ENCODE results near the gene FAM83E. TPM values are rescaled to one million over a fixed set of nuclear protein-coding genes. Genes with fewer than 3 reads are reported as not detected.
"Not testable (repeated sequence)": the region's sequence is repeated elsewhere in the genome, so short reads cannot be mapped to it uniquely, and the experiment has no call there.

Gene FAM83E
- total RNA-seq, 4 donors from 2014 or later, result 1.8 TPM; not detected in 2

DNA sequence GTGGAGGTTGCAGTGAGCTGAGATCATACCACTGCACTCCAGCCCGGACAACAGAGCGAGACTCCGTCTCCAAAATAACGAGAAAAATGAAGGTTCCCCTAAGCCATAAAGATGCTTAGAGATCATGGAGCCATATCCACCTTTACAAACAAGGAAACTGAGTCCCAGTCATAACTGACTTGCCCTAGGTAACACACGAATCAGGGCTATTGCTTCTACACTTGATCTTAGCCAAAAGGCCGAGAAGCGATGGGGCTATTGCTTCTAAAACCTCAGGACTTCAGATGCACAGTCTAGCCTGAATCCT is 19.1 kb upstream of the FAM83E start:
- peak overlapping the region; percentile 12 to 23 for H3K4me3 ChIP-seq
- TF ChIP-seq CTCF (IDR thresholded peaks at IDR 0.05) (no peak), POLR2A (IDR thresholded peaks at IDR 0.05) (no peak)
- H3K27me3 ChIP-seq, result no peaks in the 10 kb centered on the region
- H3K36me3 ChIP-seq, result no peaks in the 10 kb centered on the region
- H3K27ac ChIP-seq, result peak overlapping the region; percentile 96 to 99
- no peaks in the 10 kb centered on the region for H3K9me3 ChIP-seq
- intact Hi-C loops (cut with DNase I; ENCODE audit: low total_unique reads), result no loop called here
- peaks cover 18 to 20% of the 10 kb centered on the region in 2 donors for H3K4me1 ChIP-seq
- no peak for DNase-seq

- Histone ChIP-seq H3K27ac (peak overlapping the region; percentile 96 to 99), H3K27me3 (no peaks in the 10 kb centered on the region), H3K36me3 (no peaks in the 10 kb centered on the region), H3K4me3 (peak overlapping the region; percentile 12 to 23), H3K9me3 (no peaks in the 10 kb centered on the region), H3K4me1 (peaks cover 12 to 20% of the 10 kb centered on the region in 2 donors)
- intact Hi-C loops (cut with DNase I; ENCODE audit: low total_unique reads), result no loop called here
- no peak for TF ChIP-seq CTCF (IDR thresholded peaks at IDR 0.05)
- no peak for TF ChIP-seq POLR2A (IDR thresholded peaks at IDR 0.05)
- DNase-seq, result peak in 1 of 2 donors; percentile 55
These were observed 18.5 kb upstream of the FAM83E start for GRCh38 chr19:48633148-48634035.

GRCh38 chr19:48632692-48633147 is 17.8 kb upstream of the FAM83E start:
- no peak for DNase-seq
- Histone ChIP-seq H3K27me3 (no peaks in the 10 kb centered on the region), H3K36me3 (no peaks in the 10 kb centered on the region), H3K4me1 (peaks cover 11 to 20% of the 10 kb centered on the region in 2 donors), H3K9me3 (no peaks in the 10 kb centered on the region), H3K4me3 (no peak overlapping the region), H3K27ac (peak overlapping the region in 1 of 2 donors; percentile 99)
- intact Hi-C loops (cut with DNase I; ENCODE audit: low total_unique reads), result no loop called here
- TF ChIP-seq CTCF (IDR thresholded peaks at IDR 0.05), result no peak
- no peak for TF ChIP-seq POLR2A (IDR thresholded peaks at IDR 0.05)

DNA sequence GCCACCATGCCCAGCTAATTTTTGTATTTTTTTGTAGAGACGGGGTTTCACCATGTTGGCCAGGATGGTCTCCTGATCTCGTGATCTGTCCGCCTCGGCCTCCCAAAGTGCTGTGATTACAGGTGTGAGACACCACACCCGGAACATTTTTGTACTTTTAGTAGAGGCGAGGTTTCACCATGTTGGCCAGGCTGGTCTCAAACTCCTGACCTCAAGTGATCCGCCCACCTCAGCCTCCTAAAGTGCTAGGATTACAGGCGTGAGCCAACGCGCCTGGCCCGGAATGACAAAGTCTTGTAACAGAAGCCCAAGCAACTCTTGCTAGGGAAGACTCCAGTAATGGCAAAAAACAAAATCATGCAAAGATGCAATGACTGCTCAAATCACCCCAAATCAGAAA is 17.4 kb upstream of the FAM83E start:
- H3K9me3 ChIP-seq; DNase-seq; H3K36me3 ChIP-seq; H3K4me3 ChIP-seq; intact Hi-C loops (cut with DNase I; ENCODE audit: low total_unique reads); H3K27me3 ChIP-seq: not testable (repeated sequence)
- Histone ChIP-seq H3K27ac (peak overlapping the region in 1 of 2 donors; percentile 99), H3K4me1 (peaks cover 11 to 20% of the 10 kb centered on the region in 2 donors)

- no peak for DNase-seq
- peak overlapping the region; percentile 71 to 91 for H3K27ac ChIP-seq
- H3K27me3 ChIP-seq, result no peaks in the 10 kb centered on the region
- no peaks in the 10 kb centered on the region for H3K36me3 ChIP-seq
- peaks cover 11 to 20% of the 10 kb centered on the region in 2 donors for H3K4me1 ChIP-seq
- intact Hi-C loops (cut with DNase I; ENCODE audit: low total_unique reads), result no loop called here
- no peak for TF ChIP-seq POLR2A (IDR thresholded peaks at IDR 0.05)
- no peak for TF ChIP-seq CTCF (IDR thresholded peaks at IDR 0.05)
- no peaks in the 10 kb centered on the region for H3K9me3 ChIP-seq
- no peak overlapping the region for H3K4me3 ChIP-seq
These were observed 16.3 kb upstream of the FAM83E start for GRCh38 chr19:48631225-48631624.
